Mononuclear cell (primary cell): ENCODE results near the gene ASRGL1. TPM values are rescaled to one million over a fixed set of nuclear protein-coding genes. Genes with fewer than 3 reads are reported as not detected.

ENCODE experiments used
- H3K27me3 ChIP-seq: 2 replicates; pipeline ENCODE4 v1.6.0; 2011; ENCODE audit warnings: low read length, control low read depth; ENCODE audit not compliant: insufficient read depth
- H3K4me1 ChIP-seq: 2 replicates; pipeline ENCODE4 v1.5.1; 2011; ENCODE audit warnings: mild to moderate bottlenecking, low read length, control low read depth; ENCODE audit not compliant: insufficient read depth
- H3K4me3 ChIP-seq: 2 replicates; pipeline ENCODE4 v1.5.1; 2011; ENCODE audit warnings: mild to moderate bottlenecking, low read length, moderate library complexity
- H3K9me3 ChIP-seq: 2 replicates; pipeline ENCODE4 v1.5.1; 2011; ENCODE audit warnings: low read depth, mild to moderate bottlenecking, control low read depth, low read length
- total RNA-seq: library from RNA; depleted of rRNA; stranded (reverse); fragments of >200 nt; gene quantifications from one replicate; pipeline ENCODE4 v1.2.3, GENCODE V29; 2012

Gene ASRGL1
- total RNA-seq, 1 donor = 6.0 TPM

DNA sequence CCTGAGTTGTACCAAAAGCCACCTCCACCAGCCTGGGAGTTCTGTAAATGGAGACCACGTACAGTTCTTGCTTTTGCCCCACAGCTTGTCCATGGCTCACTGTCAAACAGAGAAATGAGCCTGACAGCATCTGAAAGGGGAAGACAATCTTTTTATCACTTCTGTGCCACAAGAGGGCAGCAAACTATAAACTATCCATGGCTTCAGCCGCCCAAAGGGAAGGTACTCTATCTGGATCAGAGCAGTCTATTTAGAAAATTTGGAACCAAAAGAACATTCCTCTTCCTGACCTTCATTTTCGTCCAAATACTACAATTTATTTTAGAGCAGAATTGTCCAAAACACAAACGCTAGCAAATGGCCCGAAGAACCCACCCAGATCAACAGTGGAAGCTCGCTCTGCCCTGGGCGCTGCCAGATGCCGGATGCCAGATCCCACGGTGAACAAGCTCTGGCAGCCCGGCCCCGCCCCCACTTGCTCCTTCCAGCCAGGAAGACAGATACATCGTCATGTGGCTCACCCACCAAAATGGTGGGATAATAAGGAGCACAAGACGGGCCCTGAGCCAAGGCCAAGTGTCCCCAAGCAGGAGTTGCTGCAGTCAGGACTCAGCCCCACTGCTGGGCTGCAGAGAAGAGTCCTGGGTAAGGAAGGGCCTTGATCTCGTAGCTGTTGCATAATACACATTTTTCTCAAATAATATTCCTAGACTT lies 57.7 kb downstream of the ASRGL1 start:
- Histone ChIP-seq H3K4me1 (peaks cover 30% of the 10 kb centered on the region), H3K4me3 (no peak overlapping the region), H3K9me3 (no peaks in the 10 kb centered on the region), H3K27me3 (no peaks in the 10 kb centered on the region)

DNA sequence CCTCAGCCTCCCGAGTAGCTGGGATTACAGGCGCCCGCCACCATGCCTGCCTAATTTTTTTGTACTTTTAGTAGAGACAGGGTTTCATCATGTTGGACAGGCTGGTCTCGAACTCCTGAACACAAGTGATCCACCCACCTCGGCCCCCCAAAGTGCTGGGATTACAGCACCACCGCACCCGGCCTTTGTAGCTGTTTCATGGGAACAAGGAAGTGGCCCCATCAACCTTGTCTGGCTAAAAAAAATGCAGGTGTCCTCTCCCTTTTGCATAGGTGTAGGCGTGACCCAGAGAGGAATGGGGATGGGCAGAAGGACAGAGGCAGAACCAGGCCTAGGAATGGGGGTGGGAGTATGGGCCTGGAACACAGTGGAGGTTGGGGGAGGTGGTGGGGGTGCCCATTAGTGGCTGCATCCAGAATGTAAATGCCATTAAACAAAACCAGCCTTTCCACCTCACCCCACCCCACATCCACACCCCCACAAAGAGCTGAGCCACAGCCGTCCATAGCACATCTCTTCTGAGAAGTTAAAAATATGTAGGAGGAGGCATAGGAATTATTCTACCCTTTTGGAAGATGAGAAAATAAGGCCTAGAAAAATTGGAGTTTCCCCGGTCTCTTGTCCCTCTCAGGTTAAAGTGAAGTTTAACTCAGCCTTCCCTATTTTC lies 58.8 kb downstream of the ASRGL1 start:
- no peak overlapping the region for H3K4me3 ChIP-seq
- H3K4me1 ChIP-seq = peaks cover 24% of the 10 kb centered on the region
- no peaks in the 10 kb centered on the region for H3K9me3 ChIP-seq
- no peaks in the 10 kb centered on the region for H3K27me3 ChIP-seq

DNA sequence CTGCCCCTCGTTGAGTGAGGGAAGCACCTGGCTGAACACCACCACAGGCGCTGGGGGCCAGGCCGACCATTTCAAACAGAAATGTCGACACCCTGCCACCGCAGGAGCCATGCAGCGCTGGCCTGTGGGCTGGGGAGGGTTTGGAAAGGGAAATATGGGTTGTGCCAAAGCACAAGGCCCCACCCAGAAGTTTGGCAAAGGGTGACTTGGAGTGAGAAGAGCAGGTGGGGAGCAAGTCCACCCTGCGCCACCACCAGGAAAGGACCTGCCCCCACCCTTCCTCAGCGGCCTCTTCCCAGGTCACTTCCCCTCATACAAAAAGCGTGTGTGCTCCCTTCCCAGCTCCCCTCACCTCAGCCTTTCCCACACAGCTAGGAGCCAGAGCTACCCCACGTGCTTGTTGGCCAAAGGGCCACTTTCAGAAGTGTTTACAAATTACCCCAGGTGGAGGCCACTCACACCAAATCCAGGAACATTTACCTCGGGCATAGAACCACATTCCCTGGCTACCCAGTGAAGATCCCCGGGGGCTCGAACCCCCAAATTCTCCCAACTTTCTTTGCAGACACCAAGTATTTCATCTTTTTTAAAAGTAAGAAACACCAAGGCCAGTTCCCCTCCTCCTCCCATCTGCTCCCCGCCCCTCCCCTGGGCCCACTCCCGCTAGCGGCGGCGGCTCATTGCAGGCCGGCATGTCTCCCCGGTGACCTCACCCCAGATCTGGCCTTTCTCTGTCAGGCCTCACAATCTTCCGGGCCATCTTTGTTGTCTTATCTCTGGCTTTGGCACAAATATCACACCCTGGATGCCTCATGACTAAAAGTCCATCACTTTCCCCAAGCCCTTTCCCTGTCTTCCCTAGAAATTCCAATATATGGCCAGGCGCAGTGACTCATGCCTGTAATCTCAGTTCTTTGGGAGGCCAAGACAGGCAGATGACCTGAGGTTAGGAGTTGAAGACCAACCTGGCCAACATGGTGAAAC lies 61.1 kb downstream of the ASRGL1 start:
- Histone ChIP-seq H3K4me3 (no peak overlapping the region), H3K4me1 (peaks cover 35% of the 10 kb centered on the region), H3K9me3 (no peaks in the 10 kb centered on the region), H3K27me3 (no peaks in the 10 kb centered on the region)

DNA sequence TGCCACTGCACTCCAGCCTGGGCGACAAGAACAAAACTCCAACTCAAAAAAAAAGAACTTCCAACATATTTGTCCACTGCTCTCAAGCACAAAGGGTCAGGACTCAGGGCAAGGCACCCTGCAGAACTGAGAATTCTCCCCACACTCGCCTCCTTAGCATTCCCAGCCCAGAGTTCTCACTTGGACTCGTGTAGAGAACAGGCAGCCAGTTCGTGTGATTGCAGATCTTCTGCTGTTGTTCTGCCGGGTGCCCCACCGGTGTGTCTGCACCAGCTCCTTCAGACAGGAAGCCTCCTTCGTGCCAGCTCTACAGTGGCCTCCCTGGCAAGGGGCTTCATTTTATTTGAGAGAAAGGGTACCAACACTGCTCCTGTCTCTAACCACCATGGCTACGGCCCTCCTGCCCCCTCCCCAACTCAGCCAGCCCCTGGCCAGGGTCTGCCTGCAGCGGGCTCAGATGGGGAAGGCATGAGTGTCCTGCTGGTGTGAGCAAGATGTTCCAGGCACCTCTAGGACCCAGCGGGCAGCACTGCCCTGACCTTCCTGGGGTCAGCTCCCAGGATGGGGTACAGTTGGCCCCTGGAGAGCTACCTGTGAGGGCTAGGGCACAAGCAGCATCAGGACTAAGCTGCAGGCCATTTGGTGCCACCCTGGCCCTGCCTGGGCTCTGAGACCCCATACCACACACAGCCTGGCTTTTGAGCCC lies 62.1 kb downstream of the ASRGL1 start:
- no peaks in the 10 kb centered on the region for H3K27me3 ChIP-seq
- H3K4me3 ChIP-seq = no peak overlapping the region
- H3K4me1 ChIP-seq = peaks cover 33% of the 10 kb centered on the region
- no peaks in the 10 kb centered on the region for H3K9me3 ChIP-seq

DNA sequence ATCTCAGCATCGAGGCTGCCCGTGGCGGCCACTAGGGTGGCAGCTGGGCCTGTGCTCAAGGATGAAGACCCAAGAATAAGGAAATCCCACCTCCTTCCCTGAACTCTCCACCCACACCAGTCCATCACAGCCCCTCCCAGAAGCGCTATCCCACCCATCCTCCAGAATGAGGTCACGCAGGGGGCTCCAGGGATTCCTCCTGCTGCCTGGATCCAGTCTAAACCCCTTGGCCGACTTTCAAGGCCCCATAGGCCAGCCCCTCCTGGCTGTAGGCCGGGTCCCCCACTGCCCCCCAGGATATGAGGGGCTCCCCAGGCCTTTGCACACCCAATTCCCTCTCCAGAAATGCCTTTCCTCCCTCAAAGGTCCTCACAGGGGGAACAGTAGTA lies 62.6 kb downstream of the ASRGL1 start:
- Histone ChIP-seq H3K4me3 (no peak overlapping the region), H3K9me3 (no peaks in the 10 kb centered on the region), H3K4me1 (peaks cover 33% of the 10 kb centered on the region), H3K27me3 (no peaks in the 10 kb centered on the region)

DNA sequence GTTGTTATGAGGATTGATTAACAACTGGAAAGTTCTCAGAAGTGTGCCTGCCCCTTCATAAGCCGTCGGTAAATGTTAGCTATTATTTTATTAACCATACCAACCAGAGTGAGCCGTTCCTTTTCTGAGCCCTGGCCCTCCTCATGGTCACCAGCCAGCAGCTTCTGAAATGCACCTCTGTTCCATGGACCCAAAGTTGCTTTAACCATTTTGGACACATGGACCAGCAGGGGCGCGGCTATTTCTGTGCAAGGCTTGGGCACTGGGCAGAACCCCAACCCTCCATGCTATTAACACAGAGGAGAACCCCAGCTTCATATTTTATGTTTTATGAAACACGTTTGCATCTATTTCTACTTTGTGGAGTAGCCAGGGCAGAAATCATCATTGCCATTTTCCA lies 63.0 kb downstream of the ASRGL1 start:
- no peaks in the 10 kb centered on the region for H3K27me3 ChIP-seq
- no peak overlapping the region for H3K4me3 ChIP-seq
- peaks cover 30% of the 10 kb centered on the region for H3K4me1 ChIP-seq
- no peaks in the 10 kb centered on the region for H3K9me3 ChIP-seq

DNA sequence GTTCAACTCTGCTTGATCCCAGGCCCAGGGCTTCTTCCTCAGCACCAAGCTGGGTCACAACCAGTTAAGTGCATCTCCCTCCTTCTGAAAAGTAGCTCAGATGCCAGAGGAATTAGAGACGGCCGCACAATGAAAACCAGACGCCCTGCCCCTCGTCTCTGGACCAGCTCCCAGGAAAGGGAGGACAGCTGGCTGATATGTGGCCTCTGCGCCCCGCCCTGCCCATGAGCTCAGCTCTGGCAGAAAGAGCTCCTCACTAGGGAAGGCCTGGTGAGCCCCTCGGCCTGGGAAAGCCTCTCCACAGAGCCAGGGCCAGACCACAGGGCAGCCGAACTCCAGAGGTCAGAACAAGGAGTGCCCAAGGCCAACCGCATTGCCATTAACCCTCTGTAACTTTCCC lies 63.5 kb downstream of the ASRGL1 start:
- Histone ChIP-seq H3K4me3 (no peak overlapping the region), H3K9me3 (no peaks in the 10 kb centered on the region), H3K27me3 (no peaks in the 10 kb centered on the region), H3K4me1 (peaks cover 29% of the 10 kb centered on the region)

DNA sequence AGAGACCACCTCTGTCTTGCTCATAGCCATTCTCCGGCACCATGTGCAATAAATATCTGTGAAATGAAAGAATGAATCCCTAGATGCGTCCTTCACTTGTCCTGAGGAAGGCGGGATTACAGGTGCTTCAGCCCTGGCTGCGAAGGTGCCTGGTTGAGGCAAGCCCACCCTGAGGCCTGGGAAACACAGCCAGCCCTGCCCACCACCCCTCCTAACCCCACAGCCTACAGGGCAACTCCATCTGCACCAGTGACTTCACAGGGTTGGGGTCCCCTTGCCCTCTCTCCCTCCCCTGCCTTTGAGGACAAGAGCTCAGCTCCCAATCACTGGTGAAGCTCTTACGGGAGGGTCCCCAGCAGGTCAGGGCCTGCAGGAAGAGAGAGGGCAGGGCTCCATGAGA lies 64.1 kb downstream of the ASRGL1 start:
- Histone ChIP-seq H3K27me3 (no peaks in the 10 kb centered on the region), H3K4me1 (peaks cover 29% of the 10 kb centered on the region), H3K9me3 (no peaks in the 10 kb centered on the region), H3K4me3 (no peak overlapping the region)

DNA sequence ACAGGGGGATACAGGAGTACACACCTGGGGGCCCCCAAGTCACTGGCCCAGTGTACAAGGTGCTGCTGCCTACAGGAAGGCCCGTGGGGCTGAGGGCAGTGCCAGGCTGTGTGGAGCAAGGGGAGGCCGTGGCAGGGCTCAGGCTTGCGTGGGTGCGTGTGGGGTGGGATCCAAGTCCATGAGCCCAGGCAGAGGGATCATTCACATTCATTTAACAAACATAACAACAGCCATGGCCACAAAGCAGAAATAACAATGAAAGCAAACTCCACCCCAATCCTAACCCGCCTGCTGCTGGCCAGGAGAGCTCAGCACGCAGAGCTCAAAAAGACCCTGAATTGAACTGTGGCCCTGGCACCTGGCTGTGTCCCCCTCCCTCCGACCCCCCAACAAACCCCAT lies 64.6 kb downstream of the ASRGL1 start:
- Histone ChIP-seq H3K27me3 (no peaks in the 10 kb centered on the region), H3K4me3 (no peak overlapping the region), H3K9me3 (no peaks in the 10 kb centered on the region), H3K4me1 (peaks cover 29% of the 10 kb centered on the region)

DNA sequence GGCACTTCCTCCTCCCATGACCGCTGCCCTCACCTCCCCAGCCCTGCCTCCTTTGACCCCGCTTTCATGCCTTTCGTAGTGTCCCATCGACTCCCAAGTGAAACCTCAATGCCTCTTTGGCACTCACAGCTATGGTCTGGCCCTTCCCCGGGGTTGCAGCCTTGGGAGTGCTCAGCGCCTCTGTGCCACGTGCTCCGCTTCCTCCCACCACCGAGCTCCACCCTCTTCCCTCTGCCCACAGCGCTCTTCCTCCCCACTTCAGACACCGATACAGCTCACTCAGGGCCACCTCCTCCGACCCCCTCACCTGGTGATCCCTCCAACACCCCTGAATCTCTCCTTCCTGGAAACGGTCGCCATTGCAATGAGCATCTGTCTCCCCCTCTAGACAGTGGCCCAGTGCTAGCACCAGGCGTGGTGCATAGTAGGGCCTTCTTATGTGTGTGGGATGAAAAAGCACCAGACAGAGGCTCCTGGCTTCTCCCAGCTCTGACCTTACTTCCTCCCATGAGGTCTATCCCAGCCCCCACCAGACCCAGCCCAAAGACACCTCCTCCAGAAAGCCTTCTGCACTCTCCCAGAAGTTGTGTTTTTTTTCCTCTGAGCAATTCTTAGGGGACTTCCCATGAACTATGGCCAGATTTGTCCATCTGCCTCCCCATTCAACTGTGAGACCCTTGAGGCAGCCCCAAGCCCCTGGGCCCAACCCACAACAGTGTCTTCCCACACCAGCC lies 65.1 kb downstream of the ASRGL1 start:
- no peaks in the 10 kb centered on the region for H3K27me3 ChIP-seq
- H3K4me3 ChIP-seq = no peak overlapping the region
- no peaks in the 10 kb centered on the region for H3K9me3 ChIP-seq
- peaks cover 29% of the 10 kb centered on the region for H3K4me1 ChIP-seq

DNA sequence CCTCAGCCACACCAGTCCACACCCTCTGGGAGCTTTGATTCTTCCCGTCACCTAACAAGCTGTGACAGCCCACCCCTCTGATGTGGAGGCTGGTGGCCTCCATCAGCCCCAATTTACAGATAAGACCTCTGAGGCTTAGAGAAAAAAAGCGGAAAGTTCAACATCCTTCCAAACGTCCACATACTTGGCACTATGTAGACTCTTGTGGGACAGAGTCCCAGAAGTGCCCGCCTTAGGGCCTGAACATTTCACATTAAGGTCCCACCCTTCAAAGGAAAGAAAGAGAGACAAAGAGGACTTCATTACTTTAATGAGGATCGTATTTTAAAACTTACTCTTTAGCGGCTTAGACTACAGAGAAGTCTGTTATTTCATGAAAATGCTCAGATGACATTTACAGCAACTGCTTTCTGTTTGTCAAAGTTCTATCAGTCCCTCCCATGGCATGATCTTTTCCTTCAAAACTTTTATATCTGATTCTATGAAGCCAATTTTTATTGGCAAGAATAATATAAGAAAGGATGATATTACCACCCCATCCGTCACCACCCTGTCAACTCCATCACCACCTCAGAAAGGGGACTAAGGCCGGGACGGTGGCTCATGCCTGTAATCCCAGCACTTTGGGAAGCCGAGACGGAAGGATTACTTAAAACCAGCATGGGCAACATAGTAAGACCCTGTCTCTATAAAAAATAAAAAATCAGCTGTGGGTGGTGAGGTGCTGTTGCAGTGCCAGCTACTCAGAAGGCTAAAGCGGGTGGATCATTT lies 65.9 kb downstream of the ASRGL1 start:
- no peak overlapping the region for H3K4me3 ChIP-seq

DNA sequence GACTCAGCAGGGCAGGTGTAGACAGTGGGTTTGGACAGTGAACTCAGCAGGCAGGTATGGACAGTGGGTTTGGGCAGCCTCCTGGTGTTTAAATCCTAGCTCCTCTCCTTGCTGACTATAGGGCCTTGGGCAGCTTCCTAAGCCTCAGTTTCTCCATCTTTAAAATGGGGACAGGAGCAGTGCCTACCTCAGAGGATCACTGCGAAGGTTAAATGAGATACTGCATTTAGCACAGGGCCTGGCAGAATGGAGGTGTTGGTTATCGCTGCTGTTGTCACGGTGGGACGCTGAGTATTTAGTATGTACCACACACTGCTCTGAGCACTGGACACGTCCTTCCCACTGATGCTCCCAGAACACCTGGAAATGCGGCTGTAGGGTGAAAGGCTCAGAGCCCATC lies 67.2 kb downstream of the ASRGL1 start:
- Histone ChIP-seq H3K27me3 (no peaks in the 10 kb centered on the region), H3K4me3 (no peak overlapping the region), H3K4me1 (peaks cover 19% of the 10 kb centered on the region), H3K9me3 (no peaks in the 10 kb centered on the region)

More for the DNA sequence above, 65.9 kb downstream of the ASRGL1 start:
- H3K27me3 ChIP-seq = no peaks in the 10 kb centered on the region
- peaks cover 22% of the 10 kb centered on the region for H3K4me1 ChIP-seq
- no peaks in the 10 kb centered on the region for H3K9me3 ChIP-seq

DNA sequence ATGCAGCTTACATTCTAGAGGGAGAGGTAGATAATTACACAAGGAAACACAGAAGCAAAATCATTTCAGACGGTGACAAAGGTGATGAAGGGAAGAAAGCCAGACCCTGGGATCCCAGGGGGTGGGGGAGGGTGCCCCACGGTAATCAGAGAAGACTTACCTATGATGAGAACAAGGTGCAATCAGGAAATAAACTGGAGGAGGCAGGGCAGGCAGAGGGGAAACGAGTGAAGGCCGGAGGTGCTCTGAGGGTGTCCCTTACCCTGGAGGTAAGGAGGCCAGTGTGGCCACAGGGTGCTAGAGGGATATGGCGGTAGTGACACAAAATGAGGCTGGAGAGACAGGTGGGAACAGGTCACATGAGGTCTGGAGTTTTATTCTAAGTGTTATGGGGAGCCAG lies 67.7 kb downstream of the ASRGL1 start:
- H3K4me3 ChIP-seq = no peak overlapping the region
- H3K27me3 ChIP-seq = no peaks in the 10 kb centered on the region
- no peaks in the 10 kb centered on the region for H3K9me3 ChIP-seq
- H3K4me1 ChIP-seq = peaks cover 19% of the 10 kb centered on the region
